NCI-H82 treated with DMSO at 0.1 percent for 48 hours (cell line): ENCODE measurements around the gene AKAP13.
A peak's percentile ranks its signal among the peaks of the same experiment; 100 is the strongest.
"Not testable (repeated sequence)": the region's sequence is repeated elsewhere in the genome, so short reads cannot be mapped to it uniquely, and the experiment has no call there.

Source experiments
- DNase-seq: peaks from one replicate; lab custom pipeline; 2025; ENCODE audit not compliant: unreplicated experiment; lab: John Stamatoyannopoulos, UW

Gene AKAP13

DNA sequence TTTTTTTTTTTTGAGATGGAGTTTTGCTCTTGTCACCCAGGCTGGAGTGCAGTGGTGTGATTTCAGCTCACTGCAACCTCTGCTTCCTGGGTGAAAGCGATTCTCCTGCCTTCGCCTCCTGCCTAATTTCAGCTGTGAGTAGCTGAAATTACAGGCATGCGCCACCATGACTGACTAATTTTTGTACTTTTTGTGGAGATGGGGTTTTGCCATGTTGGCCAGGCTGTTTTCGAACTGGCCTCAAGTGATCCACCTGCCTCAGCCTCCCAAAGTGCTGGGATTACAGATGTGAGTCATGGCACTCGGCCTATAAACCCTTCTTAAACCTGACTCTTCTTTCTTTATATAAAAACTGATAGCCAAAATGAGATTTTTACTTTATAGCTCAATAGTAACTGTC, 205.8 kb downstream of the AKAP13 start:
- not testable (repeated sequence) for DNase-seq

GRCh38 chr15:85587707-85588411, 207.5 kb downstream of the AKAP13 start:
- no peak for DNase-seq

DNA sequence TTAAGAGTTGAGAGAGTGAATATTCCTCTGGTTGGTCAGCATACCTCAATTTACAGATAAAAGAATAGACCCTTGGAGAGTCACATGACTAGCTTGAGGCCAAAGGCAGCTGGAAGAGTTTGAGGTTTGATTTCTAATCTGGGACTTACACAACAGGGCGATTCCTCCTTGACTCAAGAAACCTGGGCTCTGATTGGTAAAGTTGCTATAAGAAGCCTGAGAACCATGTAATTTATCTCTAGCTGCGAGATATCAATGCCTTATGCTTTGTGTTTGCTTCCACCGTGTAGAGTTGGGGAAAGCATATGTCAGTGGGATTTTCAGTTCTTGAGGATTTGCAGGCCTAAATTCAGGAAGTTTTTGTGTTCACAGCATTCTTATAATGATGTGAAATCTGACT, 208.3 kb downstream of the AKAP13 start:
- no peak for DNase-seq

- no peak for DNase-seq
Measured at GRCh38 chr15:85589851-85590250, 209.4 kb downstream of the AKAP13 start.

DNA sequence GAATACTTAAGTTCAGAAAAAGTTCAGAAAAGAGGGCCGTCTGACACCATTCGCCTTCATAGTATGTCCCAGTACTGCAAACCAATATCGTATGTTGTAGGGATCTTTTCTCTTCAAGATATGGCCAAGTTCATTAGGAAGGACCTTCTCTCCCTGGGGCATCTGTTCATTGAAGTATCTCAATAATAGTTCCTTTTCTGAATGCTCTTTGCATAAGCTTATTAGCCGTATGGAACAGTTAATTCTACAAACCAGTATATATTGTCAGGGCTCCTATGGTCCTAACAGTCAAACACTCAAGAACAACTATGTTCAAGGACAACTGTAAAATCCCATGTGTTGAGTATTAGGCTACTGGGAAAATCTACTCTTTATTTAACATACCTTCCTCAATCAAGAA, 211.2 kb downstream of the AKAP13 start:
- peak; percentile 18 for DNase-seq

DNA sequence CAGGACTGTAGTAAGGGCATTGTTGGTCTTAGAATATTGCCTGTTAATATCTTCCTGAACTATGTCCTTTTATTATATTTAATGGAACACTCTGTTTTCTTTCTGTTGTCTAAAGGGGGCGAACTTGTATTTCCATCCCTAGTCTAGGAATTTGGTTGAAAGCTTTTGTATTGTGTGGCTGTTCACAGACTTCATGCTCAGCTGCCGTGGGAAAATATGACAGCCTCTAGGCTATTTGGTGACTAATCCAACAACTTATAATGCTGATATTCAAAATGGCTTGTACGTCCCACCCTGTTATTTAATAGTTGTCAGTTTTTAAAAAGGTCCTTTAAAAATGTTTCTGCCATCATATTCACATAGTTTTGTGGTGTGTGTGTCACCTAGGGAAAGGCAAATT, 211.7 kb downstream of the AKAP13 start:
- DNase-seq: no peak

- no peak for DNase-seq
Measured at GRCh38 chr15:85593809-85594445, 213.5 kb downstream of the AKAP13 start.

- no peak for DNase-seq
Measured at GRCh38 chr15:85595804-85596536, 215.6 kb downstream of the AKAP13 start.

DNA sequence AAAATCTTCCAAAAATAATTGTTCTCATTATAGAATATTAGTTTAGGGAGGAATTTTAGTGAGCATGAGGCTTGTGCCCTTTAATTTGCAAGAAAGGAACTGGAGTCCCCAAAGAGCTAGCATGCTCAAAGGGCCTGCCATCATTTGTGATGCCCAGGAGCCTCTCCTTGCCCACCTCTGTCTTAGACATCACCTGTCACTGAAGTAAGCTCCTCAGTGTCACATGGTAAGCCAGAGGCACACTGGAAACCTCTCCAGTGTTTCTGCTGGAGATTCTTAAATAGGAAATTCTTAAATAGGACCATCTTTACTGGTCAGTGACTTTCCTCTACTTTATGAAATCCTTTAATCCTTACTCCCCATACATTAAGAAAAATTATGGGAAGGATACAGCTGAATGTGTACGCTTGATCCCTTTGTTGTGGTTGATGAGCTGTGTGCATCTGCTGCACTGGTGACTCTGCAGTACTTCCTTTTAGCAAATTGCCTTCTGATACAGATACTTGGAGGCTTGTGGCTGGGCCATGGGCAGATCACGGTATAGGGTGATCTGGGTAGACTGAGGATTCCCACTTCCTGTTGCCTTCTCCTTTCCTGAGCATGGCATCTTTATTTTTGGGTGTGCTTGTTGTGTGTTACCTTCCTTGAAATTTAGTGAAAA, 216.9 kb downstream of the AKAP13 start:
- DNase-seq: no peak

DNA sequence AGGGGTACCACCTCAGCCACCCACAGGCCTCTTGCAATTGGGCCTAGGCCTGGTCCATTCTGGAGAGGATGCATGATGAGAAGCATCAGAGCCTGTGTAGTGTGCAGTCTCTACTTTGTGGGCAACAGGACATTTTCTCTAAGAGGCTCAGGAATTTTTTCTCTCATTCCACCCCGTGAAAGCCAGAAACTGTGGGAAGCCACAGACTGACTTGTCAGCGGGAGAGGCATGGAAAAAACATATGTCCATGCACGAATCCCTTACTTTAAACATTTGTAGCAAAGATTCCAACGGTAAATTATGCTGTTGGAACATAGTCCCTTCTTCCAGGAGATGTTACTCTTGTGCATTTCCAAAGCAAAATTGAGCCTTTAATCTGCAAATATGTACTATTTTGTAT, 217.8 kb downstream of the AKAP13 start:
- no peak for DNase-seq

- peak; percentile 22 for DNase-seq
Measured at GRCh38 chr15:85598718-85599398, 218.5 kb downstream of the AKAP13 start.

- DNase-seq: peak; percentile 26
Measured at GRCh38 chr15:85600001-85600400, 219.6 kb downstream of the AKAP13 start.

DNA sequence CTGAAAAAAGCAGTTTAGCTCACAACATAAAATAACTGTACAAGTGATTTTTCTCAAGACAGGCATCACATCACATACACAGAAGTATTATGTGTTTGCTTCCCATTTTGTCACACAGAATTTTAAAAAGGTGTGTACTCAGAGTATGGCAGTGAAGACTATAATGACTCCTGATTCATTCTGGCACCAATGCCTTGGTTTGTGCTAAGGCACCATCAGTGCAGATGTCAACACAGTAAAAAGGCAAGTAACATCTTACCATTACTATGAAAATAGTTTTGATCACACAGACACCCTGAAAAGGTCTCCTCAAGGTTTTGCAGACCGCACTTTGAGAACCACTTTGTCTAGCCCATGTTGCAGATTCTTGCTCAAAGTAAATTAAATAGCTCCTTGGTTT, 222.8 kb downstream of the AKAP13 start:
- no peak for DNase-seq

DNA sequence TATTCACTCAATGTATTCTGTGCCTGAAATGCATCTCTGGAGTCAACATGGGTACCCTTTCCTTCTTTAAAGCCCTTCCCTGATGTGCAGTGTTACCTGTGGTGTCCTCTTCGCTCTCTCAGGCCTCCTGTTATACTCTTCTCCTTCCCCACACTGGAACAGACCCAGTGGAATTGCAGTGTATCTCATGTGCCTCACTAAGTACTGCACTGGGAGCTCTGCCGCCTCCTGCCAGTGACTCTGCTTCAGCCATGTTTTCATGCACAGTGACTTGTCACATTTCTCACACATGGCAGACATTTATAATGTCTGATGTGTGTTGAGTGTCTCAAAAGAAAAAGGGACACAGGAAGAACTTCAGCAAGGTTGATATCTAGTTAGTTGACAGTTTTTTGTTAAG, 223.3 kb downstream of the AKAP13 start:
- no peak for DNase-seq

GRCh38 chr15:85604194-85604593, 223.8 kb downstream of the AKAP13 start:
- DNase-seq: no peak

DNA sequence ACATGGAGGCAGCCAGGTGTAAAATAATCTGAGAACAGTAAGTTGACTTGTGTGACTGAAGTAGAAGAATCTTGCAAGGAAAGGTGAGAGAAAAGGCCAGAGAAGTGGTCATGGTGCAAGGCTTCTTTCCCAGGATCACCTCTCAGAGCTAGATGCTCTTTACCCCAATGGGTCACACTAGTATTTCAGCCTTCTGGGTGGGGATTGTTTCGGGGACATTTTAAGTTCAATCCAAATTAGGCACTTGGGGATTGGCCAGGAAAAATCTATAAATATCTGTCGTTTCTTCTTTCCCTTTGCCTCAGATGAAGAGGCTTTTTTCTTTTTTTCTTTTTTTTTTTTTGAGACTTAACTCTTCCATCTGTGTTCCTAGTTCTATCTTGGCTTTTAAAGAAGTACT, 226.3 kb downstream of the AKAP13 start:
- DNase-seq: no peak

GRCh38 chr15:85607141-85607806, 226.9 kb downstream of the AKAP13 start:
- DNase-seq: no peak

GRCh38 chr15:85607842-85608241, 227.4 kb downstream of the AKAP13 start:
- no peak for DNase-seq

- DNase-seq: no peak
Measured at GRCh38 chr15:85609492-85609891, 229.1 kb downstream of the AKAP13 start.

GRCh38 chr15:85611361-85611760, 231.0 kb downstream of the AKAP13 start:
- DNase-seq: no peak

DNA sequence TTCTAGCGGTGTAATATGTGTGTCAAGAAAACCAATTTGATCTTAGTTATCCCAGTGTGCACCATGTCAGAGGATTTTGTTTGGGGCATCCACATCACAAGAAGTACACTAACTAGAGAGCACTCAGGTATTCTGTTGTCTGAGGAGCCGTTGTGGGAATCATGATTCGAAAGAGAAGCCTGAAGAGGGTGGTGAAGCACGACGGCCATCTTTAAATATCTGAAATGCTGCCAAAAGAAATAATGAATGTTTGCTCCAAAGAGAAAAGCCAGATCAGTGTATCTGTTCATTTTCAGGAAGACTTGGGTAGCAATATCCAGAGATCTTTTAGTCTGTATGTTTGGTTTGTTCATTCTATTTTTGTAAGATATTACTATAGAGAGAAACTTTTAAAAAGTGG, 233.7 kb downstream of the AKAP13 start:
- DNase-seq: no peak
